ENCODE data around the gene CHCHD6.

DNA sequence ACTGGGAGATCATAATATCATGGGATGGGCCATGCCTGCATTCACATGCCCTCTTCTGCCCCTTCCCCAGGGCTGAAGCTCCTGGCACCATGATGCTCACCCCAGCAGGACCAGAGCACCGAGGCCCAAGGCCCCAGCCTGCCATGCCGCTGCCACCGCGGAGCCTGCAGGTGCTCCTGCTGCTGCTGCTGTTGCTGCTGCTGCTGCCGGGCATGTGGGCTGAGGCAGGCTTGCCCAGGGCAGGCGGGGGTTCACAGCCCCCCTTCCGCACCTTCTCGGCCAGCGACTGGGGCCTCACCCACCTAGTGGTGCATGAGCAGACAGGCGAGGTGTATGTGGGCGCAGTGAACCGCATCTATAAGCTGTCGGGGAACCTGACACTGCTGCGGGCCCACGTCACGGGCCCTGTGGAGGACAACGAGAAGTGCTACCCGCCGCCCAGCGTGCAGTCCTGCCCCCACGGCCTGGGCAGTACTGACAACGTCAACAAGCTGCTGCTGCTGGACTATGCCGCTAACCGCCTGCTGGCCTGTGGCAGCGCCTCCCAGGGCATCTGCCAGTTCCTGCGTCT is 284.5 kb downstream of the CHCHD6 start:
- TF ChIP-seq, protein P1, sequence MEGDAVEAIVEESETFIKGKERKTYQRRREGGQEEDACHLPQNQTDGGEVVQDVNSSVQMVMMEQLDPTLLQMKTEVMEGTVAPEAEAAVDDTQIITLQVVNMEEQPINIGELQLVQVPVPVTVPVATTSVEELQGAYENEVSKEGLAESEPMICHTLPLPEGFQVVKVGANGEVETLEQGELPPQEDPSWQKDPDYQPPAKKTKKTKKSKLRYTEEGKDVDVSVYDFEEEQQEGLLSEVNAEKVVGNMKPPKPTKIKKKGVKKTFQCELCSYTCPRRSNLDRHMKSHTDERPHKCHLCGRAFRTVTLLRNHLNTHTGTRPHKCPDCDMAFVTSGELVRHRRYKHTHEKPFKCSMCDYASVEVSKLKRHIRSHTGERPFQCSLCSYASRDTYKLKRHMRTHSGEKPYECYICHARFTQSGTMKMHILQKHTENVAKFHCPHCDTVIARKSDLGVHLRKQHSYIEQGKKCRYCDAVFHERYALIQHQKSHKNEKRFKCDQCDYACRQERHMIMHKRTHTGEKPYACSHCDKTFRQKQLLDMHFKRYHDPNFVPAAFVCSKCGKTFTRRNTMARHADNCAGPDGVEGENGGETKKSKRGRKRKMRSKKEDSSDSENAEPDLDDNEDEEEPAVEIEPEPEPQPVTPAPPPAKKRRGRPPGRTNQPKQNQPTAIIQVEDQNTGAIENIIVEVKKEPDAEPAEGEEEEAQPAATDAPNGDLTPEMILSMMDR (conservative IDR thresholded peaks at IDR 0.05 in 1 of 2, IDR thresholded peaks at IDR 0.05 in 1 of 2; ENCODE audit: extremely low read depth in 1 of 2, insufficient read depth in 1 of 2, low read depth in 1 of 2, low read length in 2 of 2) = no peak
- TF ChIP-seq EZH2 (IDR thresholded peaks at IDR 0.05; ENCODE audit: borderline replicate concordance, low read length) = no peak

All from mammary epithelial cell (primary cell).